ENCODE measurements around the gene NFIB.

The NFIB gene

GRCh38 chr9:14281136-14281795, 32.7 kb downstream of the NFIB start:
- DNase-seq (ENCODE audit: low read depth, low spot score) = no peak

- DNase-seq (ENCODE audit: low read depth, low spot score) = no peak
Measured at GRCh38 chr9:14279671-14280070, 34.3 kb downstream of the NFIB start.

GRCh38 chr9:14278291-14278721, 35.6 kb downstream of the NFIB start:
- no peak for DNase-seq (ENCODE audit: low read depth, low spot score)

- no peak for DNase-seq (ENCODE audit: low read depth, low spot score)
Measured at GRCh38 chr9:14277761-14278160, 36.2 kb downstream of the NFIB start.

GRCh38 chr9:14277244-14277643, 36.7 kb downstream of the NFIB start:
- no peak for DNase-seq (ENCODE audit: low read depth, low spot score)

GRCh38 chr9:14275331-14275730, 38.6 kb downstream of the NFIB start:
- DNase-seq (ENCODE audit: low read depth, low spot score) = no peak

GRCh38 chr9:14273696-14274121, 40.2 kb downstream of the NFIB start:
- no peak for DNase-seq (ENCODE audit: low read depth, low spot score)

- DNase-seq (ENCODE audit: low read depth, low spot score) = no peak
Measured at GRCh38 chr9:14272927-14273528, 40.9 kb downstream of the NFIB start.

- no peak for DNase-seq (ENCODE audit: low read depth, low spot score)
Measured at GRCh38 chr9:14271093-14271673, 42.8 kb downstream of the NFIB start.

- no peak for DNase-seq (ENCODE audit: low read depth, low spot score)
Measured at GRCh38 chr9:14270358-14271092, 43.4 kb downstream of the NFIB start.

- no peak for DNase-seq (ENCODE audit: low read depth, low spot score)
Measured at GRCh38 chr9:14269916-14270315, 44.0 kb downstream of the NFIB start.

GRCh38 chr9:14263707-14264483, 50.0 kb downstream of the NFIB start:
- no peak for DNase-seq (ENCODE audit: low read depth, low spot score)

- DNase-seq (ENCODE audit: low read depth, low spot score) = no peak
Measured at GRCh38 chr9:14262827-14263226, 51.1 kb downstream of the NFIB start.

- no peak for DNase-seq (ENCODE audit: low read depth, low spot score)
Measured at GRCh38 chr9:14261616-14262015, 52.3 kb downstream of the NFIB start.

GRCh38 chr9:14260101-14260500, 53.8 kb downstream of the NFIB start:
- no peak for DNase-seq (ENCODE audit: low read depth, low spot score)

GRCh38 chr9:14258660-14259239, 55.2 kb downstream of the NFIB start:
- no peak for DNase-seq (ENCODE audit: low read depth, low spot score)

GRCh38 chr9:14258156-14258555, 55.8 kb downstream of the NFIB start:
- DNase-seq (ENCODE audit: low read depth, low spot score) = no peak

GRCh38 chr9:14256588-14256987, 57.4 kb downstream of the NFIB start:
- DNase-seq (ENCODE audit: low read depth, low spot score) = no peak

GRCh38 chr9:14251154-14252071, 62.5 kb downstream of the NFIB start:
- DNase-seq (ENCODE audit: low read depth, low spot score) = no peak

GRCh38 chr9:14250794-14251153, 63.2 kb downstream of the NFIB start:
- DNase-seq (ENCODE audit: low read depth, low spot score) = no peak

Measured in activated CD4-positive, CD25-positive, alpha-beta regulatory T cell treated with anti-CD3 and anti-CD28 coated beads, Interleukin-2, amount 50 U/mL, for 16 hours (primary cell).